Measurements from ENCODE around the gene CADPS2. TPM values are rescaled to one million over a fixed set of nuclear protein-coding genes. Genes with fewer than 3 reads are reported as not detected.

The CADPS2 gene
- total RNA-seq, 2 donors from 2014 or later: 4.3 to 11.7 TPM

GRCh38 chr7:122577449-122578003, 308.7 kb downstream of the CADPS2 start:
- no peak overlapping the region for H3K4me3 Mint-ChIP-seq
- H3K4me1 Mint-ChIP-seq: no peaks in the 10 kb centered on the region
- Histone ChIP-seq H3K36me3 (ENCODE audit: control insufficient read depth, insufficient read depth, low read length) (no peaks in the 10 kb centered on the region), H3K9me3 (ENCODE audit: control insufficient read depth, low read length) (no peaks in the 10 kb centered on the region), H3K27ac (ENCODE audit: low read depth, low read length) (no peak overlapping the region), H3K4me1 (ENCODE audit: control insufficient read depth, insufficient read depth, low read length) (no peaks in the 10 kb centered on the region), H3K27me3 (ENCODE audit: control insufficient read depth, insufficient read depth, low read length, poor library complexity, severe bottlenecking) (no peaks in the 10 kb centered on the region), H3K4me3 (ENCODE audit: low read length) (no peak overlapping the region), H3K9ac (ENCODE audit: extremely low read depth, low read length, poor library complexity, severe bottlenecking) (no peak overlapping the region)
- no peaks in the 10 kb centered on the region for H3K36me3 Mint-ChIP-seq (ENCODE audit: low read depth)
- no peaks in the 10 kb centered on the region for H3K9me3 Mint-ChIP-seq
- TF ChIP-seq CTCF (conservative IDR thresholded peaks at IDR 0.05): no peak
- 90% methylated on average over 4 of the region's 4 CpGs; no CpG with 5 or more reads in 1 of the 2 experiments for WGBS, 2 experiments (ENCODE audit: insufficient coverage in 1 of 2, insufficient read length in 1 of 2)
- no peak for DNase-seq
- H3K27me3 Mint-ChIP-seq (ENCODE audit: insufficient read depth): no peaks in the 10 kb centered on the region
- H3K27ac Mint-ChIP-seq: no peak overlapping the region

- no peaks in the 10 kb centered on the region for H3K4me1 Mint-ChIP-seq
- Histone ChIP-seq H3K36me3 (ENCODE audit: control insufficient read depth, insufficient read depth, low read length) (no peaks in the 10 kb centered on the region), H3K4me1 (ENCODE audit: control insufficient read depth, insufficient read depth, low read length) (no peaks in the 10 kb centered on the region), H3K9ac (ENCODE audit: extremely low read depth, low read length, poor library complexity, severe bottlenecking) (no peak overlapping the region), H3K9me3 (ENCODE audit: control insufficient read depth, low read length) (no peaks in the 10 kb centered on the region), H3K27me3 (ENCODE audit: control insufficient read depth, insufficient read depth, low read length, poor library complexity, severe bottlenecking) (peaks cover 2% of the 10 kb centered on the region), H3K27ac (ENCODE audit: low read depth, low read length) (no peak overlapping the region), H3K4me3 (ENCODE audit: low read length) (no peak overlapping the region)
- no peaks in the 10 kb centered on the region for H3K27me3 Mint-ChIP-seq (ENCODE audit: insufficient read depth)
- H3K9me3 Mint-ChIP-seq: no peaks in the 10 kb centered on the region
- H3K27ac Mint-ChIP-seq: no peak overlapping the region
- no peak overlapping the region for H3K4me3 Mint-ChIP-seq
- WGBS, 2 experiments (ENCODE audit: insufficient coverage in 1 of 2, insufficient read length in 1 of 2): 88 to 91% methylated on average over 4 of the region's 4 CpGs
- no peaks in the 10 kb centered on the region for H3K36me3 Mint-ChIP-seq (ENCODE audit: low read depth)
- no peak for DNase-seq
- TF ChIP-seq CTCF (conservative IDR thresholded peaks at IDR 0.05): no peak
Measured at GRCh38 chr7:122572706-122573105, 313.6 kb downstream of the CADPS2 start.

GRCh38 chr7:122561326-122561725, 324.9 kb downstream of the CADPS2 start:
- Mint-ChIP-seq H3K4me1 (peaks cover 27% of the 10 kb centered on the region), H3K36me3 (ENCODE audit: low read depth) (no peaks in the 10 kb centered on the region), H3K4me3 (no peak overlapping the region), H3K9me3 (no peaks in the 10 kb centered on the region), H3K27me3 (ENCODE audit: insufficient read depth) (no peaks in the 10 kb centered on the region), H3K27ac (no peak overlapping the region)
- Histone ChIP-seq H3K9me3 (ENCODE audit: control insufficient read depth, low read length) (no peaks in the 10 kb centered on the region), H3K36me3 (ENCODE audit: control insufficient read depth, insufficient read depth, low read length) (no peaks in the 10 kb centered on the region), H3K4me1 (ENCODE audit: control insufficient read depth, insufficient read depth, low read length) (no peaks in the 10 kb centered on the region), H3K9ac (ENCODE audit: extremely low read depth, low read length, poor library complexity, severe bottlenecking) (no peak overlapping the region), H3K27me3 (ENCODE audit: control insufficient read depth, insufficient read depth, low read length, poor library complexity, severe bottlenecking) (peaks cover 5% of the 10 kb centered on the region), H3K4me3 (ENCODE audit: low read length) (no peak overlapping the region), H3K27ac (ENCODE audit: low read depth, low read length) (no peak overlapping the region)
- no peak for TF ChIP-seq CTCF (conservative IDR thresholded peaks at IDR 0.05)
- 82% methylated on average over 2 of the region's 2 CpGs; no CpG with 5 or more reads in 1 of the 2 experiments for WGBS, 2 experiments (ENCODE audit: insufficient coverage in 1 of 2, insufficient read length in 1 of 2)
- no peak for DNase-seq
